GM21723 (cell line): Measurements from ENCODE around the gene PSEN2.
"Not testable (repeated sequence)": the region's sequence is repeated elsewhere in the genome, so short reads cannot be mapped to it uniquely, and the experiment has no call there.

Source experiments
- ATAC-seq: cut with Tn5 transposase; IDR thresholded peaks from one replicate; pipeline ENCODE4 v1.9.1; 2021; ENCODE audit warnings: mild to moderate bottlenecking, moderate library complexity; ENCODE audit not compliant: unreplicated experiment

Gene PSEN2

DNA sequence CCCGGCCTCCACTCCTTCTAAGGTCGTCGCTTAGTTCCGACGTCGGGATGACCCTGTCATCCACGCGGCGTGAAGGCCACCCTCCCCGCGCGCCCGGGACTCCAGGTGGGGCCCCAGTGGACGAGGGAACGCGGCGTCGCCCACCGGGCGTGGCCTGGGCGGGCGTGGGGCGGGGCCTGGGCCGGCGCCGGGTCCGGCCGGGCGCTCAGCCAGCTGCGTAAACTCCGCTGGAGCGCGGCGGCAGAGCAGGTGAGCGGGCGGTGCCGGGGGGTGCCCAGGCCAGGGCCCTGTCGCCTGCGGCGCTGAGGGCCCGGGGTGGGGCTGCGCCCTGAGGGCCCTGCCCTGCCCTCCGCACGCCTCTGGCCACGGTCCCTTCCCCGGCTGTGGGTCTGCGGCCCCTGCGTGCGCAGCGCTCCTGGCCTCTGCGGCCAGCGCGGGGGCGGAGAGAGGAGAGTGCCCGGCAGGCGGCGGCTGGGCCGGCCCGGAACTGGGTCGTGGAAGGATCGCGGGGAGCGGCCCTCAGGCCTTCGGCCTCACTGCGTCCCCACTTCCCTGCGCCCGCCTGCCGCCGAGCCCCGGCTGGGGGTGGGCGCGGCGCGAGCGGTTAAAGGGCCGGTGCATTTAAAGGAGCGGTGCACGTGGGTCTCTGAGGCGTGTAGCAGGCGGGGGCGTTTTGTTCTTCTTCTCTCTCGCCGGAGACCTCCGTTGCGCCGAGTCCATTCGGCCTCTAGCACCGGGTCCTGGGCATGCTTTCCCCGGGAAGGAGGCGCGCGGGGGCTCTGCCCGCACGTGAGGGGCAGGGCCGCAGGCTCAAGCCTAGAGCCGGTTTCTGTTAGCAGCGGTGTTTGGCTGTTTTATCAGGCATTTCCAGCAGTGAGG lies at the start of gene PSEN2:
Gene PSEN2 (plus strand): TSS at position 216 of the 879 bp plus-strand sequence. CDS start 11,292 bp downstream, outside the sequence.
- ATAC-seq, result peak; percentile 97

DNA sequence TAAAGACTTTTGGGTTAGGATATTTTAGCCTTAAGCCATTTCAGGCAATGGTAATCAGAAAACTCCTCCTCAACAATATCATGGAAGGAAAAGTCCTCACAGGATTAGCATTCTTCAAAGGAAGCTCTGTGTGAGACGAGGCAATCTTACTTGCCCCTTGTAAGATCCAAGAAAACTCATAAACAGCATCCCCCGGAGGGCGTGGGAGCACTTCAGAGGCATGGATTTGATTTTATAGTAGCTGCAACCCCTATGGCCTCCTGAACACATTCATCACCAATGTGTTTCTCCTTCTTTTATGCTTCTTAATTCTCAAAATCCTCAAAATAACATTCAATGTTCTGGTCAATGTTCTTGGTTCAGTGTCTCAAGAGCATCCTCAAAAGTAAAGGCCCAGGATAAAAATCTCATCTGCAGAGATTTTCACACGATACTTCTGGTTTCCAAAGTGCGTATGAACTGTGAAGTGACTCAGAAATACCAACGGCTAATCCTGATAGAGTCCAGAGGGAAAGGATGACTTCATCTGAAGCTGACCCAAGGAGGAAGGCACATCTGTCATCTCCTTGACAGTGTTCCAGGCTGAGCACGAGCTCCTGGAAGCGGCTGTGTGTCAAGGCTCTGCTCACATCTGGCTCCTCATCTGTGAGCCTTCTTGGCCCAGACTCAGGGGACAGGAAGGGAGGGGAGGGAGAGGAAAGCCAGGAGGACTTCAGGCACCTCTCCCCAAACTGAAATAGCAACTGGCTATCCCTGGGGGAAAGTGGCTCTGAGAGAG lies 49.3 kb upstream of the PSEN2 start:
- no peak for ATAC-seq

DNA sequence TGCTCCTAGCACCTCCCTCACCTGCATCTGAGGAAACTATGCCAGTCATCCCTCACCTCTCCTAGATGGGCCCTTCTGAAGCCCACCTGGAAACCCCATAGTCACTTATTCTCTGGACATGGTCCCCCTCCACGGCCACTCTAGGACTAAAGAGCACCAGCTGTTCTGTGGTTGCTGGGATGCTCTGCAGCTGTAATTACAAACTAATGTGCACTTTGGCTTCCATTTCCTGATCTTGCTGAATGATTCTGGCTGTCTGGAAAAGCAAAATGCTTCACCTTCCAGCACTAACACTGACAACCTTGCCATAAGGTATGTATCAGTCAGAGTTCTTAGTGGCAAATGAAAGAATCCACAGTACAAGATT lies 48.7 kb upstream of the PSEN2 start:
- no peak for ATAC-seq

DNA sequence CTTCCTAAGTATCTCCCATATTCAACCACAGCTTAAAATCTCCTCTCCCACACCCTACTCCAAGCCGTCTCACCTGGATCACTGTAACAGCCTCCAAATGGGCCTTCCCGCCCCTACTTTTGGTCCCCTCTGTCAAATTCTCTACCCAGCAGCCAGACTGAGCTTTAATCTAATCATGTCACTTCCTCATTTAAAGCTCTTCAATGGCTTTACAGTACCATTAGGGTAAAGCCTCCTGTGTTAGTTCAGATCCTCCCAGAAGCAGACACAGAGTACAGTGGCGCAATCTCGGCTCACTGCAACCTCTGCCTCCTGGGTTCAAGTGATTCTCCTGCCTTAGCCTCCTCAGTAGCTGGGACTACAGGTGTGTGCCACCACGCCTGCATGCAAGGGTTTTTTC lies 46.8 kb upstream of the PSEN2 start:
- ATAC-seq, result no peak

DNA sequence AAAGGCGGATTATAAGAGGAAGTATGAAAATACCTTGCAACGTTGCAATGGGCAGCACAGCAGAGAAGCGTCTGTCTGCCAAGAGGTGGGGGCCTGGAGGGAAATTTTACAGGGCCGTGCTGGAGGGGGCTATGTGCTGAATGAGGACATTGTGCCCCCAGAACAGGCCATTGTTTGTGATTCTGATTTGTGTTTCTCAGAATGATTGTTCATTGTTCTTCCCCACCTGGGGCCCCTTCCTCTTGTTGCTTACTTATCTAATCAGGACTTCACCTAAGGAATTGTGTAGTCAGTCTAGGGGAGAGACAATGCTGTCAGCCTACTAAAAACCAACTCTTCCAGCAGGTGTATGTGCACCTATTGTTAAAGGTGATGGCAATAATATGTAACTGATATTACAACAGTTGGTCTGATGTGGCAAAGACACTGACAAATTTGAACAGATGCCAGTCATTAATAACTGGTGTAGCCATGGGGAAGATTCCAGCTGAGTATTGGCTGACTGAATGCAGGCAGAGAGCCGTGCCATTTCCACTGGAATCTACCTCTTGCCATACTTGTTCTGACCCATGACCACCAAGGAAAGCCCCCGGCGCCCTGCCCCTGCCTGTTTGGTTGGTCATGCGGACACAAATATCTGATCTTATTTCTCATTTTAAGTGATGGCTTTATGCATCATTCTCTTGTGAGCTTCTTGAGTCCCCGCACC lies 45.2 kb upstream of the PSEN2 start:
- ATAC-seq, result no peak

DNA sequence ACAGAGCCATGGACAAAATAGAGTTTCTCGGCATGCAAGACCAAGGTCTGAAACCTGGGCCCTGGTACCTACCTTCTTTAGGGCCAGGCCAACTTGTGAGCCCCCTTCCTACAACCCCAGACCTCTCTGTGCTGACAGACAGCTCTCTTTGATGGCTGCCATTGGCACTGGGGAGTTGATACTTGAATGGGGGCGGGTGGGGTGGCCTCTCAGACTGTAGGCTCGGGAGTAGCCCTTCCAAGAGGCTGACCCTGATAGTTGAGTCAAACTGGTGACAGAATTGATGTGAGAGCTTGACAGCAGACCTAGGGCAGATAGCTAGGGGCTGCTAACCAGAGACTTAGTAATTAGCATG lies 44.7 kb upstream of the PSEN2 start:
- ATAC-seq, result no peak

DNA sequence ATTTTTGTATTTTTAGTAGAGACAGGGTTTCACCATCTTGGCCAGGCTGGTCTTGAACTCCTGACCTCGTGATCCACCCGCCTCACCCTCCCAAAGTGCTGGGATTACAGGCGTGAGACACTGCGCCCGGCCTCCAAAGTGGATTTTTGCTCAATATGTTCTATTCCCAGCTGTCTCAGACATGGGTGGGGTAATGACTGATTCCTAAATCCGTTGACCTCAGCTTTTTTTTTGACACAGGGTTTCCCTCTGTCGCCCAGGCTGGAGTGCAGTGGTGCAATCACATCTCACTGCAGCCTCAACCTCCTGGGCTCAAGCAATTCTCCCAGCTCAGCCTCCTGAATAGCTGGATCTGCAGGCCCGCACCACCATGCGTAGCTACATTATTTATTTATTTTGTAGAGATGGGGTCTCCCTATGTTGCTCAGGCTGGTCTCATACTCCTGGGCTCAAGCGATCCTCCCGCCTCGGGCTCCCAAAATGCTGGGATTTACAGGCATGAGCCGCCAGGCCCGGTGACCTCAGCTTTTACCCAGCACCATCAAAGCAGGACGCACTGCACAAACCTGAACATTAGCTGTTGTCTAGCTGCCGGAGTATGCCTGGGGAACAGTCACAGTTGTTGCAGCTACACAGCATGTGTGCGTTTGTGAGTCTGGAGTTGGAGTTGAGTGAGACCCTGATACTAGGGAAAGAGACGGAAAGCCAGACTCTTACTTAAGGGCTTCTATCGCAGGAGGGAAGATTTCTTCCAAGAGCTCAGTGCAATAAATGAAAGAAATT lies 43.7 kb upstream of the PSEN2 start:
- ATAC-seq, result no peak

DNA sequence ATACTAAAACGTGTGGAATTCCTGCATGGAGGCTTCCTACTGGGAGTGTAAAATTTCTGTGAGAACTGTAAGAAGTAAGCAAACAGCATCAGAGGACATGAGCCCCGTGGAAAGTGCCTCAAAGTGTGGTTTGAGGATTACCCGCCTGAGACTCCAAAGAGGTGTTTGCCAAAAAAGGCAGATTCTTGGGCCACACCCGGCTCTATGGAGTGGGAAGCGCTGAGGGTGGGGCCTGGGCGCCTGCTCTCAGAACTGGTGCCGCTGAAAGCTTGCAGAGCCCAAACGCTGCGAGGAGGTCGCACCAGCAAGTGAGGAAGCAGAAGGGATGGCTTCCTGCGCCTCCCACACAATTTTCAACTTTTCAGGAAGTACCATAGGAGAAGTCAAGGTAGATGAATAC lies 43.0 kb upstream of the PSEN2 start:
- peak; percentile 15 for ATAC-seq

DNA sequence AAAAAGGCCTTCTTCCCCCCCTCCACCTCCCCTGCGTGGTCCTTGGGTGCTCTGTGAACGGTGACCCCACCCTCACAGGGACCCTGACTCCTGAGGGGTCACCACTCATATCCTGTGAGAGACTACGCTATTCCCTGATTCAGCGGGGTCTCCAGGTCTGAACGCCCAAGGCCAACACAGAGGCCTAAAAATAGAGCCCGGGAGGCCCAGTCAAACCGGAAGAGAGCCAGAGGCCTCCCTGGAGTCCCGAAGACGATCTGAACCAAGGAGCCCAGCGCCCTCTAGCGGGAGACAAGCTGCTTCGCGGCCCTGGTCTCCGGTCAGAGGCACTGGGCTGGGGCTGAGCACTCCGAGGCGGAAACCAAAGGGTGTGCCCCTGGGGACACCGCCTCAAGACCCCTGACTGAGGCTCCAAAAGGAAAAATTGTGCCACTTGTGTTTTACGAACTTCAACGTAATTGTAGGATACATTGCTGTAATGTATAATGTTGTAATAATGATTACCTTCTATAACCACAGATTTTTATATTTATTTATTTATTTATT lies 42.4 kb upstream of the PSEN2 start:
- ATAC-seq, result peak; percentile 97

DNA sequence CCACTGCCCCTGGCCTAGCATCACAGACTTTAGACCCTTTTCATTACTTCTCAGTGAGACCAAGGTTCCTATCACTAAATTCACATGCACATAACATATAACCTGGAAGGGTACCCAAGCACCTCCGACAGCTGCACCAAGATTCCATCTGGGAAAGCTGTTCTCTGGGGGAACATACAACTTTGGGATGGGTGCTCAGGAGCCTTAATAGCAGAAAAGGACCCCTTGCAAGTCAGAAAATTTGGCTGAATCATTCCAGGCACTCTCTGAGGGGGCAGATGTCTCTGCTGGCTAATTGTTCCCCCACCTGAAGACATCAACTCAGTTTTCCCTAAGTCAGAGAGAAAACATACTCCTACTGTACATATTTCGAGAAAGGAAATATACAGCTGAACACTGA lies 41.3 kb upstream of the PSEN2 start:
- ATAC-seq, result no peak

DNA sequence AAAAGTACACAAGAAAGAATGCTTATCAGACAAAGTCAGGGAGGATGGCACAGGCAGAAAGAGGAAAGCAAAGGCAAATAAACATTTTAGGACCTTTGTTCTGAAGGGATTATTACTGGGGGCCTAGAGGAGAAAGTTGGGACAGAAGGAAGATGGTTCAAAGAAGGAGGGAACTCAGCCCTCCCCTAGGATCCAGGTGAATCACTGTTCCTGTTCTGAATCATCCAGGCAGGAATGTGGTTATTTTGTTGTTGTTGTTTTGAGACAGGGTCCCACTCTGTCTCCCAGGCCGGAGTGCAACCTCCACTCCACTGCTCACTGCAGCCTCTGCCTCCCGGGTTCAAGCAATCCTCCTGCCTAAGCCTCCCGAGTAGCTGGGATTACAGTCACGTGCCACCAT lies 38.5 kb upstream of the PSEN2 start:
- no peak for ATAC-seq

DNA sequence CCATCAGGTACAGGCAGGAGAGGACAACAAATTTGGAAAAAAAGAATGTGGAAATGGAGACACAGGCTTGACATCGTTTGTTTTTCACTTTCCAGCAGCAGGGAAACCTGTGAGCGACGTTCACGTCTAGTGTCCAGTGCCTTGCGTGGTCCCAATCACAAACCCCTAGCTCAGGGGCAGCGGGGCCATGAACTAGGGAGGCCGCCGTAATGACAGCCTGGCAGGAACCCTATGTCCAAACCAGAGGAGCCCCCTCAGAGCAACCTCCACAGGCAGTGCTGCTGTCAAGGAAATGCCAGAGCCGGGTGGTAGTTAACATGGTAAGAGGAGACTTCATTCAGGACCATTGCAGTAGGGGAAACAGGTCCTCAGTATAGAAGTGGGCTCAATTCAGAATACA lies 37.8 kb upstream of the PSEN2 start:
- no peak for ATAC-seq

DNA sequence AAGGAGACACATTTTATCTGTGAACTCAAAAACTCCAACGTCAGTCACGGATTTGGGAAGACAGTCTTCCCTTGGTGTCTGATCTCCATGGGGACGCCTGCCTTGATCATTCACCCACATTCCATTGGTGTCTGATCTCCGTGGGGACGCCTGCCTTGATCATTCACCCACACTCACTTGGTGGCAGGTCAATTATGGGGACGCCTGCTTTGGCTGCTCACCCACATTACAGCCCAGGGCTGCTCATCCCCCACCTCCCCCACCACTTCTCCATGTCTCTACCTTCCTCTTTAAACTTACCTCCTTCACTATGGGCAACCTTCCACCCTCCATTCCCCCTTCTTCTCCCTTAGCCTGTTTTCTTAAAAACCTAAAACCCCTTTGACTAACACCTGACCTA lies 36.2 kb upstream of the PSEN2 start:
- not testable (repeated sequence) for ATAC-seq

DNA sequence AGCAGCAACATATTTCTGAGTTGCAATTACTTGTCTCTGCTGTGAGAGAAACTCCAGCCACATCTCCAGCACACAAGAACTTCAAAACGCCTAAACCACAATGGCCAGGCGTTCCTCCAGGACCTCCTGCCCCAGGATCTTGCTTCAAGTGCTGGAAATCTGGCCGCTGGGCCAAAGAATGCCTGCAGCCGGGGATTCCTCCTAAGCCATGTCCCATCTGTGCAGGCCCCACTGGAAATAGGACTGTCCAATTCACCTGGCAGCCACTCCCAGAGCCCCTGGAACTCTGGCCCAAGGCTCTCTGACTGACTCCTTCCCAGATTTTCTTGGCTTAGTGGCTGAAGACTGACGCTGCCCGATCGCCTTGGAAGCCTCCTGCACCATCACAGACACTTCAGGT lies 35.0 kb upstream of the PSEN2 start:
- not testable (repeated sequence) for ATAC-seq

DNA sequence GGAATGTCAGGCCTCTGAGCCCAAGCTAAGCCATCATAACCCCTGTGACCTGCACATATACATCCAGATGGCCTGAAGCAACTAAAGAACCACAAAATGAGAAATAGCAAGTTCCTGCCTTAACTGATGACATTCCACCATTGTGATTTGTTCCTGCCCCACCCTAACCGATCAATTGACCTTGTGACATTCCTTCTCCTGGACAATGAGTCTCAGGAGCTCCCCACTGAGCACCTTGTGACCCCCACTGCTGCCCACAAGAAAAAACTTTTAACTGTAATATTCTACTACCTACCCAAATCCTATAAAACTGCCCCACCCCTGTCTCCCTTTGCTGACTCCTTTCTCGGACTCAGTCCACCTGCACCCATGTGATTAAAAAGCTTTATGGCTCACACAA lies 32.5 kb upstream of the PSEN2 start:
- ATAC-seq, result not testable (repeated sequence)

DNA sequence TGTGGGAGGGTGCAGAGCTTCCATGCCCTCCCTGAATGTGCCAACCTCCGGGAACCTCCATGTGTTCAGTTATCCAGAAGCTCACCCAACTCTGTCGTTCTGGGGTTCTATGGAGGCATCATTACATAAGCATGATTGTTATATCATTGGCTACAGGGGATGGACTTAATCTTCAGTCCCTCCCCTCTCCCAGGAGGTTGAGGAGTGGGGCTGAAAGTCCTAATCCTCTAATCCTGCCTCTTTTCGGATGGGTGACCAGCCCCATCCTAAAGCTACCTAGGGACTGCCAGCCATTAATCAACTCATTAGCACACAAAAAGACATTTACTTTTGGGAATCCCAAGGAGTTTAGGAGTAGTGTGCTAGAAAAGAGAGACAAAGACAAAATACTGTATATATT lies 32.0 kb upstream of the PSEN2 start:
- ATAC-seq, result no peak

DNA sequence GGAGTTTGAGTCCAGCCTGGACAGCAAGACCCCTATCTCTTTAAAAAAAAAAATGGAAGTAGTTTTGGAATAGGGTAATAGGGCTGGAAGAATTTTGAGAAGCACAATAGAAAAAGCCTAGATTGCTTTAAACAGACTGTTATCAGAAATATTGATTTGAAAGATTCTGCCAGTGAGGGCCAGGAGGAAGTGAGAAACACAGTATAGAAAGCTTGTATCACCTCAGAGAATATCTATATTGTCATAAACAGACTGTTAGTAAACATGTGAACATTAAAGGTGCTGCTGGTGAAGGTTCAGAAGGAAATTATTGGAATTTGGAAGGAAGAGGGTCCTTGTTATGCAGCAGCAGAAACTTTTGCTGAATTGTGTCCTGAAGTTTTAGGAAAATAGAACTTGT lies 24.8 kb upstream of the PSEN2 start:
- peak; percentile 73 for ATAC-seq

DNA sequence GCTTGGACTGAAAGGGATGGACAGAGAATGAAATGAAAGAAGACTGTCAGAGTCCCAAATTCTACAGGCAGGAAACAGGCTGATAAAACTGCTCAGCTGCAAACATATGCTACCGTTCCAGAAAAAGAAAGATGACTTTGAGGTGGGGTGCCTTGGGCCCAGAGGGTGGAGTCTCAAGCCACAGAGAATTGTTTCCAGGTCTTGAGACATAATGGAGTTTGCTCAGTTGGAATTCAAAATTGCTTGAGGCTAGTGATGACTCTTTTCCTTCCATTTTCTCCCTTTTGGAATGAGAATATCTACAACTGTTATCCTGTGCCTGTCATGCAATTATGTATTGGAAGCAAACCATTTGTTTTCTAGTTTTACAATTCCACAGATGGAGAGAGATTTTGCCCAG lies 23.6 kb upstream of the PSEN2 start:
- ATAC-seq, result no peak

DNA sequence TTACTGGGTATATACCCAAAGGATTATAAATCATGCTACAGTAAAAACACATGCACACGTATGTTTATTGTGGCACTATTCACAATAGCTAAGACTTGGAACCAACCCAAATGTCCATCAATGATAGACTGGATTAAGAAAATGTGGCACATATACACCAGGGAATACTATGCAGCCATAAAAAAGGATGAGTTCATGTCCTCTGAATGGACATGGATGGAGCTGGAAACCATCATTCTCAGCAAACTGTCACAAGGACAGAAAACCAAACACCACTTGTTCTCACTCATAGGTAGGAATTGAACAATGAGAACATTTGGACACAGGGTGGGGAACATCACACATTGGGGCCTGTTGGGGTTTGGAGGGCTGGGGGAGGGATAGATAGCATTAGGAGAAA lies 15.9 kb upstream of the PSEN2 start:
- ATAC-seq, result not testable (repeated sequence)

DNA sequence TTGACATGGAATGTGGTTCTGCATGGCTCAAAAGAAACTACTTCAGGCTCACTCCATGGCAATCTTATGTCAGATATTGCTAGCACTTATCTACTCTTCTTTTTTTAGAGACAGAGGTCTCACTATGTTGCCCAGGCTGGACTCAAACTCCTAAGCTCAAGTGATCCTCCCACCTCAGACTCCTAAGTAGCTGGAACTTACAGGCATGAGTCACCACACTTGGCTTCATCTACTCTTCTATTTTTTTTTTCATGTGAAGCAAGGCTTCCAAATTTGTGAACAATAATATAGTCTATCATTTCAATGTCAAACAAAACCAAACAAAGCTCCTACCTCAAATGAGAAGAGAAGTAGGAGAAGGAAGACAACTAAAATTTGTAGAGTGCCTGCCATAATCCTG lies 7.5 kb upstream of the PSEN2 start:
- no peak for ATAC-seq

DNA sequence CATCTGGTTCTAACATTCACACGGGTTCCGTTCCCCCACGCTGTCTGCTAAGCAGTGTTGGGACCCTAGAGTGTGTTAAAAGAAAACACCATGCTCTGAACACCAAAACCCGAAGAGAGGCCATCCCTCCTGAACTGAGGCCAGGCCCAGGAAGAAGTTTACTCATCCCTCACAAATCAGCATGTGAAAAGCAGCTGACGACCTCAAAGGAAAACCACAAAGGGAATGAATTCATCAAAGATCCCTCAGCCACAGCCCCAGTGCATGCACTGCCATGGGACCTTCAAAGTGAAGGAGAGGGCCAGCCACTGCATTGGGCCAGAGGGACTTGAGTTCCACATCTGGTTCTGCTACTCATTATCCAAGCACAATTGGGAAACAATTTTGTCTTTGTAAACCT lies 7.0 kb upstream of the PSEN2 start:
- no peak for ATAC-seq
